Upper lobe of left lung (tissue), 4 donors: ENCODE measurements around the gene BOC.

Experiments used
- CTCF ChIP-seq, 6 experiments: fragments of 450-650 bp in 4 of 6; fragments of 200-600 bp in 2 of 6; sonication (generic) in 2 of 6; IDR thresholded peaks; one replicate each; pipeline ENCODE4 v1.5.1; 2016 to 2019; ENCODE audit warnings: antibody characterized with exemption in 6 of 6
- EP300 ChIP-seq, 4 donors: sonication (generic); formaldehyde crosslinking; IDR thresholded peaks; one replicate each; pipeline ENCODE4 v1.5.1; 2017; ENCODE audit warnings: antibody characterized with exemption in 4 of 4, control low read depth in 2 of 4

DNA sequence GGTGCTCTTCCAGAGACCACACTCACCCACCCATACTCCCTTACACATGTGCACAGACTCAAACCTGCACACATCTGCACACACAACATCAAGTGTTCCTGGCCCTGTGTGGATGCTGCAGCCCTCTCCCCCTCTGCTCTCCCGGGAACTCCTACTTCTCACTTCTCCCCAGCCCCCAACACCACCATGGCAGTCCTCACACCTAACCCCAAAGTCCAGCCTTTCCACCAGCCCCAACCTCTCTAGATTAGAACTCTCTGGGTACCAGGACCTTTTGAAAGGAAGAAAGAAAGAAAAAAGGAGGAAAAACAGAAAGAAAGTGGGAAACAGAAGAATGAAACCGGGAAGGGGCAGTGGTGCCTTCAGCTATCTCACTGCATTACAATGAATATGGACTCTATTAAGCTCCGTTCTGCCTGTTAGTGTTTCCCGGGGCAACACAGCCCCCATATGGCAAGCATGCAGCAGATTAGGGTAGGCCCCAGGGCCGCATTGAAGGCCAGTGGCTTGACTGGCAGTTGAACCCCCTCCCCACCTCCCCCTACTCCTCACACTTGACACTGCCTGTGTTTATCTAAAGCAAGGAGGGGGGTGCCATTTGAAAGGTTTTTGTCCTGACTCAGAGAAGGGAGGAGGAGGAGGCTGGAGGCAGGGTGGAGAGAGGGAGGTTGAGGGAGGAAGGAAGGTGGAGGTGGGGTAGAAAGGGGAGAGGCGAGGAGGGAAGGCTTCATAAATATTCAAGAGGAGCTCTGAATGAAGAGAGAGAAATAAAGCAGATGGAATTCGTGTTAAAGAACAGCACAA is 30.1 kb downstream of the BOC start:
- TF ChIP-seq EP300 (IDR thresholded peaks at IDR 0.05): no peak
- no peak for TF ChIP-seq CTCF (IDR thresholded peaks at IDR 0.05)
